Heart left ventricle (tissue), 16 donors: ENCODE results near the gene CCDC86. TPM values are rescaled to one million over a fixed set of nuclear protein-coding genes. Genes with fewer than 3 reads are reported as not detected.

Source experiments
- ATAC-seq, 4 donors: fragments of 200-7000 bp; cut with Tn5 transposase; one replicate each; pipeline ENCODE4 v1.9.1; 2020 to 2022; ENCODE audit warnings: moderate library complexity in 4 of 4, mild to moderate bottlenecking in 3 of 4, moderate number of reproducible peaks in 1 of 4
- DNase-seq, 5 donors: peaks; one replicate each; pipeline ENCODE4 v3.0.0-alpha.2; 2020
- H3K27ac ChIP-seq, 12 donors: fragments of 200-600 bp; sonication (generic) in 4 of 12; one replicate each; pipeline versions ENCODE4 v1.5.0 to v1.8.0; 2016 to 2022; ENCODE audit warnings: mild to moderate bottlenecking in 2 of 12
- H3K27me3 ChIP-seq, 9 donors: fragments of 200-600 bp; sonication (generic) in 2 of 9; one replicate each; pipeline versions ENCODE4 v1.5.1 to v1.8.0; 2016 to 2022; ENCODE audit warnings: mild to moderate bottlenecking in 3 of 9
- H3K36me3 ChIP-seq, 9 donors: fragments of 200-600 bp; sonication (generic) in 2 of 9; one replicate each; pipeline versions ENCODE4 v1.5.0 to v1.8.0; 2018 to 2022; ENCODE audit warnings: mild to moderate bottlenecking in 2 of 9
- H3K4me1 ChIP-seq, 12 donors: fragments of 200-600 bp; sonication (generic) in 4 of 12; one replicate each; pipeline versions ENCODE4 v1.5.0 to v1.8.0; 2016 to 2022; ENCODE audit warnings: mild to moderate bottlenecking in 3 of 12
- H3K4me3 ChIP-seq, 12 donors: fragments of 200-600 bp; sonication (generic) in 4 of 12; one replicate each; pipeline versions ENCODE4 v1.5.0 to v1.8.0; 2017 to 2022; ENCODE audit warnings: mild to moderate bottlenecking in 9 of 12, moderate library complexity in 4 of 12
- H3K9me3 ChIP-seq, 12 donors: fragments of 200-600 bp; sonication (generic) in 4 of 12; one replicate each; pipeline versions ENCODE4 v1.5.0 to v1.8.0; 2016 to 2022; ENCODE audit warnings: mild to moderate bottlenecking in 1 of 12
- CTCF ChIP-seq, 12 donors: fragments of 200-600 bp; sonication (generic) in 4 of 12; IDR thresholded peaks; one replicate each; pipeline versions ENCODE4 v1.5.0 to v1.8.0; 2018 to 2022; ENCODE audit warnings: antibody characterized with exemption in 12 of 12, mild to moderate bottlenecking in 5 of 12
- POLR2A ChIP-seq, 2 donors: fragments of 450-650 bp; IDR thresholded peaks; one replicate each; pipeline ENCODE4 v1.6.1; 2017; ENCODE audit warnings: antibody characterized with exemption in 2 of 2, mild to moderate bottlenecking in 2 of 2, moderate library complexity in 2 of 2
- WGBS, 4 donors: extraction: QIAGEN DNeasy Blood & Tissue Kit in 2 of 4; methylation state at CpG; one replicate each; pipeline versions ENCODE4 v1.1.5 to v1.1.7; 2013 to 2018; 5-methylcytosine and 5-hydroxymethylcytosine counted together
- intact Hi-C, 10 donors: fragments of 100-400 bp; cut with DNase I; formaldehyde crosslinking; loops; one replicate each; pipeline versions ENCODE4 v1.11.1 to v1.14.2; 2022
- polyA plus RNA-seq, 2 donors: library from polyadenylated mRNA; stranded (reverse); fragments of 200-250 nt; gene quantifications; one replicate each; pipeline ENCODE4 v1.2.3, GENCODE V29; 2013
- total RNA-seq, 9 donors: library from RNA; depleted of rRNA in 2 of 9; stranded (reverse); fragments of >200 nt in 2 of 9; fragmentation: NEBNext Ultra II Directional in 3 of 9; extraction: Animal tissue kit (Norgen Biotek cat#: 25700) in 3 of 9; gene quantifications; one replicate each; pipeline versions ENCODE4 v1.1.0 to v1.2.4, GENCODE V29; 2016 to 2023
- donor health status: ischemic (EF 13 %, LVEDD 7.1; RV severe dilation, severe dysfunction).
- donor health status: healthy with polysubstance abuse.
- donor health status: DM: no; HTN: yes; CAD: no.
- donor health status: DM: no; HTN: no; CAD: no.
- donor health status: ischemic (EF 25% LVEDD 6.9; RV normal size, moderate dysfunction).
- donor health status: ischemic (EF 25% LVEDD 5.7; RV mildly dilated, moderate dysfunction).
- donor health status: healthy.
- donor health status: DM: yes; HTN: yes; CAD: no.
- donor health status: ischemic (EF 35%, LVEDD 5.7; RV mildly dilated, moderate dysfunction).
- donor health status: nonischemic (EF 11% LVEDD 7.7; RV severe dilation, severe dysfunction).
- donor health status: DM: yes; HTN: yes; CAD: no.
- donor health status: PGD.
- donor health status: ischemic (EF 29% LVEDD 5.4; RV normal size, mild dysfunction).
- donor health status: nonischemic (EF 23%, LVEDD 6.1; RV moderate dilation, normal function).

The CCDC86 gene
- total and polyA plus RNA-seq, 11 donors = 6.0 to 33.3 (median 10.1) TPM

DNA sequence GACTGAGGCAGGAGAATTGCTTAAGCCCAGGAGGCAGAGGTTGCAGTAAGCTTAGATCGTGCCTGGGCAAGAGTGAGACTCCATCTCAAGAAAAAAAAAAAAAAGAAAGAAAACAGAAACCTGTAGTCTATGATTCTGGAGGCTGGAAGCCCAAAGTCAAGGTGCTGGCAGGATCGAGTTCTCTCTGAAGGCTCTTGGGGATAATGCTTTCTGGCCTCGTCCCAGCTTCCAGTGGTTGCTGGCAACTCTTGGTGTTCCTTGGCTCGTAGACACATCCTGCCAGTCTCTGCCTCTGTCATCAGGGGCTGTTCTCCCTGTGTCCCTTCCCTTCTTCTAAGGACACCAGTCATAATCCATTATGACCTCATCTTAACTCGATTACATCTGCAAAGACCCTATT is 16.8 kb upstream of the CCDC86 start:
- H3K36me3 ChIP-seq = no peaks in the 10 kb centered on the region
- ATAC-seq (no peak), DNase-seq (no peak)
- H3K27me3 ChIP-seq = no peaks in the 10 kb centered on the region
- 84 to 90% (median 88%) methylated on average over 5 of the region's 5 CpGs for WGBS, 4 donors
- H3K4me1 ChIP-seq = peaks cover 0 to 3% (median 0%) of the 10 kb centered on the region in 12 donors
- no peaks in the 10 kb centered on the region for H3K9me3 ChIP-seq
- no peak overlapping the region for H3K4me3 ChIP-seq
- TF ChIP-seq POLR2A (IDR thresholded peaks at IDR 0.05) (no peak), CTCF (IDR thresholded peaks at IDR 0.05) (no peak)
- intact Hi-C loops = loop anchor here in 1 of 10 donors (5.0 kb wide), 1 partner anchor 38 kb away; the partner anchor contains the start of gene MS4A10
- H3K27ac ChIP-seq = no peak overlapping the region

DNA sequence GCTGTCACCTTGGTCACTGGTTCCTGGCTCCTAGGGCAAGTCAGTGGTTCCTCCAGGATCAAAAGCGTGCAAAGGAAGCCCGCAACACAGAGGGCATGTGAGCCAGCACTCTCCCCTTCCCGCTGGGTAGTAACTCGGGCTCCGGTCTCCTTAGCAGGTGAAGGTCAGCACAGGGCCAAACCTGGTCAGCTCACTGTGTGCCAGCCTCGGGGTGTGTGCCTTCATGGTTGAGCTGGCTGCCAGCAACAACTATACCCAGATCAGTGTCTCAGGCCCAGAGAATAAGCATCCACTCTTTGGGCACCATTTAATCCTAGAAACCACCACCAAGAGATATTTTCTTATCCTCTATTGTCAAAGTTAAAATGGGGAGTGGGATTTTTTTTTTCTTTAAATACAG is 16.1 kb upstream of the CCDC86 start:
- DNase-seq (no peak), ATAC-seq (no peak)
- Histone ChIP-seq H3K27ac (no peak overlapping the region), H3K4me3 (no peak overlapping the region), H3K27me3 (no peaks in the 10 kb centered on the region), H3K36me3 (no peaks in the 10 kb centered on the region), H3K9me3 (no peaks in the 10 kb centered on the region), H3K4me1 (peaks cover 0 to 3% (median 0%) of the 10 kb centered on the region in 12 donors)
- 68 to 95% (median 76%) methylated on average over 4 to 6 of the region's 6 CpGs for WGBS, 4 donors
- no peak for TF ChIP-seq POLR2A (IDR thresholded peaks at IDR 0.05)
- TF ChIP-seq CTCF (IDR thresholded peaks at IDR 0.05) = no peak
- intact Hi-C loops = loop anchor here in 1 of 10 donors (5.0 kb wide), 1 partner anchor 38 kb away; the partner anchor contains the start of gene MS4A10

DNA sequence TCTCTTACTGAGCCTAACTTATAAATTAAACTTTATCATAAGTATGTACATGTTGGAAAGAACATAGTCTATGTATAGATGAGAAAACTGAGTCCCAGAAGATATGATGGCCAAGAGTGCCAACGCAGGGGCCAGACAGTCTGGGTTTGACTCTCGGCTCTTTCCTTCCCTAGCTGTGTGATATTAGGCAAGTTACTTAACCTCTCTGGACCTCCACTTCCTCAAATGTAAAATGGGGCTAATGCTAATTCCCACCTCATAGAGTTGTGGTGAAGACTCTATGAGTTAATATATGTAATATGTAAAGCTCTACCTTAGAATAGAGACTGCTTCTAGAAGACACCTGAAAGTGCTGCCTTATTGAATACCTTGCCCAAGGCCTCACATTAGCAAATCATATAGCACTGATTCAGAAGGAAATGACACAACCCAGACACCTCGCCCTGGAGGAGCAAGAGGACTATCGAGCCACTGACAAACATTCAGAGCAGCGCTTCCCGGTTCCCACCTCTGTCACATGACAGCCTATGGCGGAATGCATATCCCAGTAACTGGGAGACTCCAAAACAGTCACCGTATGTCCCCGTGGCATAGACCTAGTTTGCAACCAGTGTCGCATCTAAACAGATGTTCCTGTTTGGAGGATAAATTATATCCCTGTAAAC is 11.3 kb upstream of the CCDC86 start:
- intact Hi-C loops = loop anchor here (1.0 to 10.0 kb wide), 14 partner anchors 53 to 357 kb away; partner anchors contain the start of genes SLC15A3 (in 1 of the 10) and VPS37C (in 1 of the 10)
- Histone ChIP-seq H3K9me3 (no peaks in the 10 kb centered on the region), H3K27me3 (no peaks in the 10 kb centered on the region), H3K4me1 (peaks cover 0 to 13% (median 1%) of the 10 kb centered on the region in 12 donors), H3K27ac (no peak overlapping the region), H3K36me3 (no peaks in the 10 kb centered on the region), H3K4me3 (no peak overlapping the region)
- ATAC-seq = peak in 1 of 4 donors; percentile 19
- TF ChIP-seq CTCF (IDR thresholded peaks at IDR 0.05) (no peak), POLR2A (IDR thresholded peaks at IDR 0.05) (no peak)
- 43 to 48% (median 44%) methylated on average over 10 of the region's 10 CpGs for WGBS, 4 donors
- DNase-seq = no peak

GRCh38 chr11:60831143-60831500 is 10.8 kb upstream of the CCDC86 start:
- intact Hi-C loops = loop anchor here (1.0 to 10.0 kb wide), 14 partner anchors 54 to 356 kb away; partner anchors contain the start of genes SLC15A3 (in 1 of the 10) and VPS37C (in 1 of the 10)
- no peaks in the 10 kb centered on the region for H3K9me3 ChIP-seq
- peaks cover 0 to 18% (median 1%) of the 10 kb centered on the region in 12 donors for H3K4me1 ChIP-seq
- H3K27me3 ChIP-seq = no peaks in the 10 kb centered on the region
- ATAC-seq (peak; percentile 86 to 93 (median 90)), DNase-seq (peak; percentile 74 to 89 (median 85))
- TF ChIP-seq POLR2A (IDR thresholded peaks at IDR 0.05) = no peak
- peak; percentile 86 to 97 (median 95) for TF ChIP-seq CTCF (IDR thresholded peaks at IDR 0.05)
- no peaks in the 10 kb centered on the region for H3K36me3 ChIP-seq
- H3K27ac ChIP-seq = no peak overlapping the region
- WGBS, 4 donors = 11 to 47% (median 15%) methylated on average over 3 to 8 of the region's 8 CpGs
- H3K4me3 ChIP-seq = no peak overlapping the region
